HepG2 (cell line): ENCODE measurements around the gene ALG14. TPM values are rescaled to one million over a fixed set of nuclear protein-coding genes. Genes with fewer than 3 reads are reported as not detected.

Experiments
- ATAC-seq: fragments of 200-7000 bp; cut with Tn5 transposase; 3 replicates; pipeline ENCODE4 v1.9.1; 2020; ENCODE audit warnings: mild to moderate bottlenecking, moderate library complexity
- BruUV-seq: library from RNA; stranded (reverse); fragments of 400-500 nt; replicated peaks from 2 replicates; lab custom pipeline; 2021; lab: Mats Ljungman, UMichigan
- CTCF ChIA-PET: fragments of 300-600 bp; formaldehyde crosslinking; extraction: SDS; loops from one replicate; lab custom pipeline; 2021; ENCODE audit warnings: low total read pairs, inconsistent platforms, low intra/inter-chr PET ratio; lab: Yijun Ruan, JAX
- POLR2A ChIA-PET: fragments of 350-600 bp; sonication (Branson Sonifier 250); formaldehyde crosslinking; loops from one replicate; lab custom pipeline; 2020; ENCODE audit warnings: antibody characterized with exemption, inconsistent platforms; lab: Yijun Ruan, JAX
- DNase-seq: peaks from one replicate; pipeline ENCODE4 v3.0.0-alpha.2; 2015; ENCODE audit warnings: low spot score
- FAIRE-seq: peaks from 3 replicates; lab custom pipeline; 2011; peaks lifted over from hg19 to GRCh38; lab: Jason Lieb, UNC
- H2AFZ ChIP-seq: one replicate; pipeline ENCODE4 v1.6.1; 2011; ENCODE audit warnings: low read length, inconsistent platforms
- H3K27ac ChIP-seq: fragments of 300-600 bp; 3 replicates; pipeline ENCODE4 v1.8.0; 2011; ENCODE audit warnings: mixed run types, mild to moderate bottlenecking, mixed read lengths, low read length, inconsistent platforms; ENCODE audit not compliant: insufficient read depth; ENCODE audit errors: extremely low read length
- H3K27me3 ChIP-seq, 2 experiments: fragments of 200-600 bp in 1 of 2; 2 replicates in 1 of 2; 3 replicates in 1 of 2; pipeline versions ENCODE4 v1.6.0 to v1.8.0; 2011; ENCODE audit warnings: low read length in 2 of 2, mild to moderate bottlenecking in 2 of 2, moderate library complexity in 2 of 2, inconsistent platforms in 1 of 2; ENCODE audit not compliant: insufficient read depth in 2 of 2, control insufficient read depth in 1 of 2
- H3K36me3 ChIP-seq, 2 experiments: fragments of 200-600 bp in 1 of 2; replicated peaks in 1 of 2; 2 replicates in 1 of 2; 3 replicates in 1 of 2; pipeline versions ENCODE4 v1.5.1 to v1.8.0; 2011; ENCODE audit warnings: low read length in 2 of 2, inconsistent platforms in 1 of 2; ENCODE audit not compliant: insufficient read depth in 2 of 2, control insufficient read depth in 1 of 2
- H3K4me1 ChIP-seq: 2 replicates; pipeline ENCODE4 v1.5.1; 2012; ENCODE audit warnings: low read length, inconsistent platforms; ENCODE audit not compliant: insufficient read depth
- H3K4me2 ChIP-seq: 2 replicates; pipeline ENCODE4 v1.6.0; 2011; ENCODE audit warnings: low read depth, low read length, inconsistent platforms
- H3K4me3 ChIP-seq, 3 experiments: fragments of 200-600 bp in 1 of 3; sonication (generic), shearing (Covaris generic) in 1 of 3; replicated peaks in 1 of 3; 2 replicates each; pipeline ENCODE4 v1.5.1; 2011 to 2016; ENCODE audit warnings: low read length in 3 of 3, inconsistent platforms in 2 of 3, low read depth in 2 of 3, mild to moderate bottlenecking in 2 of 3, control low read depth in 1 of 3, mixed read lengths in 1 of 3; ENCODE audit not compliant: insufficient read depth in 1 of 3
- H3K79me2 ChIP-seq: one replicate; pipeline ENCODE4 v1.6.1; 2011; ENCODE audit warnings: low read length, inconsistent platforms; ENCODE audit not compliant: insufficient read depth
- H3K9ac ChIP-seq: 2 replicates; pipeline ENCODE4 v1.6.0; 2011; ENCODE audit warnings: mild to moderate bottlenecking, low read depth, low read length, inconsistent platforms; ENCODE audit not compliant: insufficient read depth
- H3K9me3 ChIP-seq: 2 replicates; pipeline ENCODE4 v1.5.1; 2012; ENCODE audit warnings: mild to moderate bottlenecking, low read length
- H4K20me1 ChIP-seq: 2 replicates; pipeline ENCODE4 v1.6.0; 2011; ENCODE audit warnings: inconsistent platforms, mild to moderate bottlenecking, low read length, moderate library complexity; ENCODE audit not compliant: insufficient read depth
- BCL6 ChIP-seq: IDR thresholded peaks from 2 replicates; pipeline ENCODE4 v1.6.1; 2016; ENCODE audit warnings: missing genetic modification reagents, missing compliant biosample characterization
- MAFF ChIP-seq: IDR thresholded peaks from 2 replicates; pipeline ENCODE4 v1.6.1; 2011; ENCODE audit warnings: low read depth, low read length, improper control_type of control experiment
- MAFK ChIP-seq, 2 experiments: IDR thresholded peaks in 1 of 2; conservative IDR thresholded peaks in 1 of 2; 2 replicates each; pipeline ENCODE4 v1.6.1; 2011; ENCODE audit warnings: improper control_type of control experiment in 2 of 2, low read length in 2 of 2
- MAZ ChIP-seq, 2 experiments: sonication (generic) in 1 of 2; formaldehyde crosslinking in 1 of 2; IDR thresholded peaks; 2 replicates each; pipeline versions ENCODE4 v1.5.0 to v1.6.1; 2012 to 2020; ENCODE audit warnings: low read depth in 2 of 2, mild to moderate bottlenecking in 2 of 2, borderline replicate concordance in 1 of 2, improper control_type of control experiment in 1 of 2, low read length in 1 of 2, missing genetic modification reagents in 1 of 2, moderate library complexity in 1 of 2
- MZF1 ChIP-seq: sonication (generic); formaldehyde crosslinking; IDR thresholded peaks from 2 replicates; pipeline ENCODE4 v1.8.1; 2023; ENCODE audit warnings: mild to moderate bottlenecking, missing genetic modification reagents, borderline replicate concordance
- NCOR1 ChIP-seq: fragments of 200-600 bp; sonication (generic); IDR thresholded peaks from 2 replicates; pipeline ENCODE4 v1.7.0; 2017; ENCODE audit warnings: antibody characterized with exemption, low read length, borderline replicate concordance
- NKX3-1 ChIP-seq: sonication (generic); formaldehyde crosslinking; IDR thresholded peaks from 2 replicates; pipeline ENCODE4 v1.5.0; 2020; ENCODE audit warnings: missing genetic modification reagents
- SRY ChIP-seq: sonication (generic); formaldehyde crosslinking; IDR thresholded peaks from 2 replicates; pipeline ENCODE4 v1.8.0; 2022; ENCODE audit warnings: mild to moderate bottlenecking, missing genetic modification reagents
- TBP ChIP-seq: sonication (generic); formaldehyde crosslinking; IDR thresholded peaks from 2 replicates; pipeline ENCODE4 v1.5.0; 2020; ENCODE audit warnings: missing genetic modification reagents
- U2AF1 ChIP-seq: fragments of 200-400 bp; formaldehyde crosslinking; optimal IDR thresholded peaks from 2 replicates; pipeline ENCODE3; 2017; ENCODE audit warnings: mild to moderate bottlenecking, low read depth, low read length
- ZBTB14 ChIP-seq: sonication (generic); formaldehyde crosslinking; IDR thresholded peaks from 2 replicates; pipeline ENCODE4 v1.4.0; 2020; ENCODE audit warnings: missing genetic modification reagents
- ZNF124 ChIP-seq: sonication (generic); formaldehyde crosslinking; IDR thresholded peaks from 2 replicates; pipeline ENCODE4 v1.4.0; 2020; ENCODE audit warnings: missing genetic modification reagents
- ZNF333 ChIP-seq: sonication (generic); formaldehyde crosslinking; IDR thresholded peaks from 2 replicates; pipeline ENCODE4 v1.4.0; 2020; ENCODE audit warnings: mild to moderate bottlenecking, missing genetic modification reagents, borderline replicate concordance
- ZNF367 ChIP-seq: sonication (generic); formaldehyde crosslinking; IDR thresholded peaks from 2 replicates; pipeline ENCODE4 v1.4.0; 2020; ENCODE audit warnings: missing genetic modification reagents, borderline replicate concordance
- ZNF441 ChIP-seq: sonication (generic); formaldehyde crosslinking; IDR thresholded peaks from 2 replicates; pipeline ENCODE4 v1.7.0; 2021; ENCODE audit warnings: missing genetic modification reagents, borderline replicate concordance
- ZNF569 ChIP-seq: sonication (generic); formaldehyde crosslinking; IDR thresholded peaks from 2 replicates; pipeline ENCODE4 v1.5.0; 2020; ENCODE audit warnings: mild to moderate bottlenecking, missing genetic modification reagents, moderate library complexity, borderline replicate concordance
- ZNF775 ChIP-seq: sonication (generic); formaldehyde crosslinking; IDR thresholded peaks from 2 replicates; pipeline ENCODE4 v1.4.0; 2020; ENCODE audit warnings: missing genetic modification reagents, mild to moderate bottlenecking, moderate library complexity, borderline replicate concordance
- ZNF839 ChIP-seq: sonication (generic); formaldehyde crosslinking; IDR thresholded peaks from 2 replicates; pipeline ENCODE4 v1.4.0; 2020; ENCODE audit warnings: missing genetic modification reagents, mild to moderate bottlenecking, borderline replicate concordance
- WGBS: methylation state at CpG from one replicate; pipeline ENCODE4 v1.1.6; 2017; ENCODE audit warnings: low lambda C conversion rate; 5-methylcytosine and 5-hydroxymethylcytosine counted together
- in situ Hi-C: cut with HindIII; loops from 2 replicates; pipeline ENCODE4 v1.10.0; 2017; ENCODE audit warnings: low pct_unique_long_range_greater_than_20kb; ENCODE audit not compliant: extremely low pct_ligation_motif_present
- intact Hi-C: fragments of 100-400 bp; cut with micrococcal nuclease; formaldehyde crosslinking; loops from one replicate; pipeline ENCODE4 v1.10.0; 2022; ENCODE audit not compliant: unreplicated experiment
- polyA plus RNA-seq, 8 experiments: library from polyadenylated mRNA; depleted of rRNA in 3 of 8; stranded (reverse) in 7 of 8; unstranded in 1 of 8; fragments of >200 nt; fragmentation: Illumina TruSeq in 4 of 8; extraction: Trizol in 4 of 8; gene quantifications; 2 replicates each; pipeline versions ENCODE4 v1.2.1 to v1.2.3, GENCODE V29; 2011 to 2016; ENCODE audit warnings: low read depth in 4 of 8, missing spikeins in 1 of 8, mixed read lengths in 1 of 8; ENCODE audit not compliant: insufficient read depth in 1 of 8
- total RNA-seq, 5 experiments: library from RNA; depleted of rRNA; stranded (reverse); fragments of >200 nt; fragmentation: Illumina TruSeq; extraction: Trizol; gene quantifications; 2 replicates each; pipeline ENCODE4 v1.2.3, GENCODE V29; 2016; ENCODE audit warnings: low read depth in 1 of 5

The ALG14 gene
- total and polyA plus RNA-seq, 2 of the 13 experiments (the other 11 are each of a cell fraction or from before 2014, with no cell fraction given), result 4.5 to 12.7 TPM

- Histone ChIP-seq H3K9ac (no peak overlapping the region), H3K79me2 (no peaks in the 10 kb centered on the region), H3K27ac (no peak overlapping the region), H3K4me3 (no peak overlapping the region), H4K20me1 (no peaks in the 10 kb centered on the region), H2AFZ (no peak overlapping the region), H3K4me2 (no peak overlapping the region), H3K36me3 (no peaks in the 10 kb centered on the region; a peak in 3 of 5 replicates), H3K27me3 (no peaks in the 10 kb centered on the region), H3K4me1 (peaks cover 28% of the 10 kb centered on the region), H3K9me3 (no peaks in the 10 kb centered on the region)
- ChIA-PET POLR2A (no interaction called here), CTCF (no interaction called here)
- peak; percentile 89 to 91 for TF ChIP-seq MAFK (conservative IDR thresholded peaks at IDR 0.05 in 1 of 2, IDR thresholded peaks at IDR 0.05 in 1 of 2; ENCODE audit: low read length in 2 of 2)
- TF ChIP-seq MAFF, result peak; percentile 89
- no peak for TF ChIP-seq U2AF1
- BruUV-seq, result no TSS peak
- FAIRE-seq (no peak), ATAC-seq (no peak), DNase-seq (no peak)
- in situ Hi-C loops, result no loop called here
- intact Hi-C loops, result no loop called here
- WGBS, result 88% methylated on average over 6 of the region's 6 CpGs
Measured at GRCh38 chr1:94976971-94977548, 95.7 kb downstream of the ALG14 start.

- Histone ChIP-seq H3K9me3 (no peaks in the 10 kb centered on the region), H3K9ac (no peak overlapping the region), H3K27me3 (no peaks in the 10 kb centered on the region), H3K36me3 (no peaks in the 10 kb centered on the region; a peak in 1 of 5 replicates), H4K20me1 (no peaks in the 10 kb centered on the region), H3K4me2 (no peak overlapping the region), H3K4me1 (peaks cover 15% of the 10 kb centered on the region), H2AFZ (no peak overlapping the region), H3K27ac (no peak overlapping the region), H3K79me2 (no peaks in the 10 kb centered on the region), H3K4me3 (no peak overlapping the region)
- no TSS peak for BruUV-seq
- CTCF ChIA-PET, result no interaction called here
- intact Hi-C loops, result no loop called here
- DNase-seq, result no peak
- 85% methylated on average over 1 of the region's 1 CpG for WGBS
- POLR2A ChIA-PET, result no interaction called here
- ATAC-seq, result no peak
- in situ Hi-C loops, result no loop called here
- FAIRE-seq, result no peak
- TF ChIP-seq ZNF839 (no peak), ZNF124 (CRISPR knock-in tag) (no peak), ZBTB14 (no peak), NKX3-1 (no peak), SRY (CRISPR knock-in tag) (no peak), ZNF441 (CRISPR knock-in tag) (no peak), ZNF367 (CRISPR knock-in tag) (no peak), TBP (no peak), NCOR1 (no peak), ZNF775 (no peak), ZNF333 (CRISPR knock-in tag) (no peak), MZF1 (no peak), BCL6 (CRISPR knock-in tag) (no peak), MAZ (IDR thresholded peaks at IDR 0.05; ENCODE audit: borderline replicate concordance, low read depth, low read length) (no peak), MAZ (CRISPR knock-in tag; IDR thresholded peaks at IDR 0.05; ENCODE audit: low read depth) (no peak), ZNF569 (no peak)
Measured at GRCh38 chr1:94974824-94975223, 97.9 kb downstream of the ALG14 start.
